SK-N-SH (cell line): ENCODE measurements around the gene MINK1. TPM values are rescaled to one million over a fixed set of nuclear protein-coding genes. Genes with fewer than 3 reads are reported as not detected.

ENCODE experiments used
- CTCF ChIA-PET: fragments of 300-600, 350-600 bp; formaldehyde crosslinking; extraction: SDS; loops from one replicate; lab custom pipeline; 2021; lab: Yijun Ruan, JAX
- POLR2A ChIA-PET: fragments of 350-600 bp; sonication (Branson Sonifier 250); formaldehyde crosslinking; extraction: SDS; loops from one replicate; lab custom pipeline; 2020; ENCODE audit warnings: antibody characterized with exemption, inconsistent platforms; lab: Yijun Ruan, JAX
- DNase-seq: peaks from one replicate; pipeline ENCODE4 v3.0.0; 2012
- H2AFZ ChIP-seq: fragments of 200-600 bp; sonication (generic); 2 replicates; pipeline ENCODE4 v1.8.1; 2016; ENCODE audit warnings: antibody characterized with exemption, mild to moderate bottlenecking, low read depth
- H3F3A ChIP-seq: fragments of 200-600 bp; sonication (generic); replicated peaks from 2 replicates; pipeline ENCODE3; 2016; ENCODE audit warnings: antibody characterized with exemption, mild to moderate bottlenecking; ENCODE audit not compliant: insufficient read depth
- H3K27ac ChIP-seq, 2 experiments: fragments of 200-500 bp in 1 of 2; fragments of 200-600 bp in 1 of 2; sonication (Bioruptor generic) in 1 of 2; sonication (generic), shearing (Covaris generic) in 1 of 2; 2 replicates each; pipeline versions ENCODE4 v1.5.1 to v1.6.1; 2014 to 2016; ENCODE audit warnings: low read depth in 2 of 2, inconsistent platforms in 1 of 2, low read length in 1 of 2, mild to moderate bottlenecking in 1 of 2, mixed read lengths in 1 of 2
- H3K27me3 ChIP-seq: fragments of 200-600 bp; sonication (generic), shearing (Covaris generic); 2 replicates; pipeline ENCODE4 v1.6.1; 2016; ENCODE audit warnings: mixed run types; ENCODE audit not compliant: insufficient read depth
- H3K36me3 ChIP-seq, 2 experiments: fragments of 200-500 bp in 1 of 2; fragments of 200-600 bp in 1 of 2; sonication (Bioruptor generic) in 1 of 2; sonication (generic) in 1 of 2; replicated peaks in 1 of 2; 2 replicates each; pipeline versions ENCODE3 to v1.5.1; 2014 to 2016; ENCODE audit warnings: low read length in 1 of 2, mild to moderate bottlenecking in 1 of 2; ENCODE audit not compliant: insufficient read depth in 2 of 2, control insufficient read depth in 1 of 2
- H3K4me1 ChIP-seq, 2 experiments: fragments of 200-500 bp in 1 of 2; fragments of 200-600 bp in 1 of 2; sonication (Bioruptor generic) in 1 of 2; sonication (generic), shearing (Covaris generic) in 1 of 2; 2 replicates each; pipeline versions ENCODE4 v1.5.1 to v1.6.1; 2014 to 2016; ENCODE audit warnings: low read depth in 1 of 2, low read length in 1 of 2, mixed run types in 1 of 2; ENCODE audit not compliant: insufficient read depth in 2 of 2, control insufficient read depth in 1 of 2
- H3K4me2 ChIP-seq: fragments of 200-600 bp; sonication (generic), shearing (Covaris generic); 2 replicates; pipeline ENCODE4 v1.6.1; 2017; ENCODE audit warnings: mixed run types
- H3K4me3 ChIP-seq, 2 experiments: fragments of 200-500 bp in 1 of 2; fragments of 200-600 bp in 1 of 2; sonication (Bioruptor generic) in 1 of 2; sonication (generic), shearing (Covaris generic) in 1 of 2; 2 replicates each; pipeline versions ENCODE4 v1.5.1 to v1.8.1; 2014 to 2016; ENCODE audit warnings: low read depth in 2 of 2, inconsistent platforms in 1 of 2, low read length in 1 of 2, mild to moderate bottlenecking in 1 of 2, mixed read lengths in 1 of 2, moderate library complexity in 1 of 2
- H3K79me2 ChIP-seq: fragments of 200-600 bp; sonication (generic); 2 replicates; pipeline ENCODE4 v1.8.1; 2017; ENCODE audit warnings: mild to moderate bottlenecking; ENCODE audit not compliant: insufficient read depth
- H3K9ac ChIP-seq: fragments of 200-600 bp; sonication (generic); 2 replicates; pipeline ENCODE4 v1.6.1; 2017; ENCODE audit warnings: mixed run types
- H3K9me2 ChIP-seq: fragments of 200-600 bp; sonication (generic); 2 replicates; pipeline ENCODE4 v1.6.1; 2017; ENCODE audit warnings: mixed run types
- H3K9me3 ChIP-seq: fragments of 200-600 bp; sonication (generic); 2 replicates; pipeline ENCODE4 v1.6.1; 2017; ENCODE audit warnings: mixed run types, mild to moderate bottlenecking, moderate library complexity
- H4K20me1 ChIP-seq: fragments of 200-600 bp; sonication (generic); 2 replicates; pipeline ENCODE4 v1.6.1; 2017; ENCODE audit warnings: mild to moderate bottlenecking, mixed run types; ENCODE audit not compliant: insufficient read depth
- CHD2 ChIP-seq: fragments of 150-350 bp; IDR thresholded peaks from 2 replicates; pipeline ENCODE4 v1.6.1; 2018; ENCODE audit warnings: low read length; ENCODE audit not compliant: partially characterized antibody
- CTCF ChIP-seq: fragments of 200-600 bp; sonication (generic); IDR thresholded peaks from 2 replicates; pipeline ENCODE4 v1.6.1; 2017; ENCODE audit warnings: antibody characterized with exemption, mild to moderate bottlenecking, moderate library complexity
- ELF1 ChIP-seq: IDR thresholded peaks from 2 replicates; pipeline ENCODE4 v1.4.0; 2012
- FOSL2 ChIP-seq: IDR thresholded peaks from 2 replicates; pipeline ENCODE4 v1.4.0; 2012; ENCODE audit warnings: low read depth, mild to moderate bottlenecking, moderate library complexity, borderline replicate concordance
- FOXM1 ChIP-seq: IDR thresholded peaks from 2 replicates; pipeline ENCODE4 v1.4.0; 2012; ENCODE audit warnings: low read depth, mild to moderate bottlenecking
- GABPA ChIP-seq: IDR thresholded peaks from 2 replicates; pipeline ENCODE4 v1.4.0; 2012; ENCODE audit warnings: low read depth, mild to moderate bottlenecking
- IRF3 ChIP-seq: fragments of 150-350 bp; IDR thresholded peaks from 2 replicates; pipeline ENCODE4 v1.6.1; 2016; ENCODE audit warnings: mild to moderate bottlenecking, low read depth, low read length
- MEF2A ChIP-seq: IDR thresholded peaks from 2 replicates; pipeline ENCODE4 v1.4.0; 2012; ENCODE audit warnings: low read depth, borderline replicate concordance
- NFIC ChIP-seq: IDR thresholded peaks from 2 replicates; pipeline ENCODE4 v1.4.0; 2012; ENCODE audit warnings: borderline replicate concordance
- NRF1 ChIP-seq: IDR thresholded peaks from 2 replicates; pipeline ENCODE4 v1.6.1; 2012; ENCODE audit warnings: low read depth, mild to moderate bottlenecking, low read length
- POLR2AphosphoS5 ChIP-seq: IDR thresholded peaks from 2 replicates; pipeline ENCODE4 v1.6.1; 2012; ENCODE audit warnings: low read depth, low read length
- RAD21 ChIP-seq: IDR thresholded peaks from 2 replicates; pipeline ENCODE4 v1.6.1; 2012; ENCODE audit warnings: mild to moderate bottlenecking, low read length
- SMC3 ChIP-seq: IDR thresholded peaks from 2 replicates; pipeline ENCODE4 v1.6.1; 2012; ENCODE audit warnings: low read depth, low read length, improper control_type of control experiment
- TAF1 ChIP-seq: IDR thresholded peaks from 2 replicates; pipeline ENCODE4 v1.6.1; 2012; ENCODE audit warnings: low read depth, mild to moderate bottlenecking, low read length, moderate library complexity, borderline replicate concordance
- TCF12 ChIP-seq: IDR thresholded peaks from 2 replicates; pipeline ENCODE4 v1.4.0; 2012
- TEAD4 ChIP-seq: IDR thresholded peaks from 2 replicates; pipeline ENCODE4 v1.4.0; 2012; ENCODE audit warnings: mild to moderate bottlenecking, borderline replicate concordance; ENCODE audit not compliant: insufficient read depth
- WGBS: methylation state at CpG from one replicate; pipeline ENCODE4 v1.1.6; 2017; ENCODE audit warnings: low lambda C conversion rate; 5-methylcytosine and 5-hydroxymethylcytosine counted together
- polyA plus RNA-seq, 3 experiments: library from polyadenylated mRNA; depleted of rRNA; stranded (reverse); fragments of >200 nt; gene quantifications; 2 replicates each; pipeline ENCODE4 v1.2.3, GENCODE V29; 2012

Gene MINK1
- polyA plus RNA-seq, 1 of the 3 experiments (the other 2 are of a cell fraction): 64.7 TPM

GRCh38 chr17:4788807-4789700, 44.1 kb upstream of the MINK1 start, which contains the start of gene GLTPD2:
Gene GLTPD2 (plus strand): TSS chr17:4788964. CDS start chr17:4789012, 48 bp downstream.
- H3K9ac ChIP-seq: peak within 1 kb of the TSS; percentile 75; the same call in 1 of the 2 replicates
- peaks cover 8 to 19% of the 10 kb centered on the region in 2 experiments; a peak in 2 of 4 replicates for H3K4me1 ChIP-seq
- H3K9me2 ChIP-seq: no peaks in the 10 kb centered on the region
- H3K9me3 ChIP-seq: no peaks in the 10 kb centered on the region
- peak within 1 kb of the TSS; percentile 85 for H2AFZ ChIP-seq
- peaks cover 4% of the 10 kb centered on the region; the same call in 1 of the 2 replicates for H3K27me3 ChIP-seq
- H3F3A ChIP-seq: peaks cover 5% of the 10 kb centered on the region
- POLR2A ChIA-PET: interaction anchor here (1.0 to 1.8 kb wide), 8 partner anchors 17 to 178 kb away, joined by 3 to 10 read pairs (median 4); partner anchors contain the start of genes MINK1, PLD2, SPAG7 and TM4SF5
- peak within 1 kb of the TSS; percentile 99 for H3K4me2 ChIP-seq
- no peaks in the 10 kb centered on the region for H4K20me1 ChIP-seq
- CTCF ChIA-PET: interaction anchor here (0.6 to 10.5 kb wide), 42 partner anchors 8 to 223 kb away, joined by 3 to 235 read pairs (median 5); partner anchors contain the start of genes ARRB2, C17orf107, CAMTA2 and CHRNE
- WGBS: 40% methylated on average over 37 of the region's 62 CpGs
- no peaks in the 10 kb centered on the region for H3K36me3 ChIP-seq
- peak within 1 kb of the TSS; percentile 70 to 82 for H3K27ac ChIP-seq
- TF ChIP-seq FOXM1 (no peak), NFIC (no peak), RAD21 (no peak), TAF1 (no peak), NRF1 (no peak), TCF12 (no peak), SMC3 (no peak), ELF1 (no peak), MEF2A (no peak), CHD2 (no peak), GABPA (no peak), FOSL2 (no peak), IRF3 (no peak), POLR2AphosphoS5 (no peak), CTCF (no peak), TEAD4 (no peak)
- peak within 1 kb of the TSS; percentile 59 to 79 for H3K4me3 ChIP-seq
- no peaks in the 10 kb centered on the region for H3K79me2 ChIP-seq
- DNase-seq: peak; percentile 48
